MM.1S (cell line): Measurements from ENCODE around the gene KLK2.

Source experiments
- DNase-seq: peaks from one replicate; pipeline ENCODE4 v3.0.0-alpha.2; 2015
- H2AFZ ChIP-seq: fragments of 300-600 bp; sonication (generic); 2 replicates; pipeline ENCODE4 v1.6.0; 2016; ENCODE audit warnings: antibody characterized with exemption, low read length
- H3F3A ChIP-seq: fragments of 300-600 bp; sonication (generic); 2 replicates; pipeline ENCODE4 v1.6.1; 2016; ENCODE audit warnings: mild to moderate bottlenecking, antibody characterized with exemption, low read length, moderate library complexity, mixed read lengths; ENCODE audit not compliant: insufficient read depth
- H3K27ac ChIP-seq: fragments of 300-600 bp; sonication (generic); 2 replicates; pipeline ENCODE4 v1.5.1; 2016; ENCODE audit warnings: mild to moderate bottlenecking, low read length
- H3K27me3 ChIP-seq: fragments of 300-600 bp; sonication (generic); replicated peaks from 2 replicates; pipeline ENCODE4 v1.6.0; 2016; ENCODE audit warnings: low read length; ENCODE audit not compliant: insufficient read depth
- H3K36me3 ChIP-seq: fragments of 300-600 bp; sonication (generic); replicated peaks from 2 replicates; pipeline ENCODE4 v1.6.1; 2016; ENCODE audit warnings: mild to moderate bottlenecking, low read length, mixed read lengths; ENCODE audit not compliant: insufficient read depth
- H3K4me1 ChIP-seq: fragments of 300-600 bp; sonication (generic); 2 replicates; pipeline ENCODE4 v1.6.1; 2016; ENCODE audit warnings: low read length, mixed read lengths
- H3K4me2 ChIP-seq: fragments of 300-600 bp; sonication (generic); 2 replicates; pipeline ENCODE4 v1.6.0; 2016; ENCODE audit warnings: low read depth, low read length
- H3K4me3 ChIP-seq: fragments of 300-600 bp; sonication (generic); 2 replicates; pipeline ENCODE4 v1.5.1; 2016; ENCODE audit warnings: low read length, mixed read lengths
- H3K79me2 ChIP-seq: fragments of 300-600 bp; sonication (generic); 2 replicates; pipeline ENCODE4 v1.6.1; 2016; ENCODE audit warnings: mixed run types, low read length, mixed read lengths
- H3K9ac ChIP-seq: fragments of 300-600 bp; sonication (generic); 2 replicates; pipeline ENCODE4 v1.6.1; 2016; ENCODE audit warnings: low read length, mixed read lengths
- H3K9me2 ChIP-seq: fragments of 300-600 bp; sonication (generic); replicated peaks from 2 replicates; pipeline ENCODE4 v1.6.1; 2016; ENCODE audit warnings: mild to moderate bottlenecking, low read length, mixed read lengths; ENCODE audit not compliant: insufficient read depth
- H3K9me3 ChIP-seq: fragments of 300-600 bp; sonication (generic); replicated peaks from 2 replicates; pipeline ENCODE4 v1.6.1; 2016; ENCODE audit warnings: mild to moderate bottlenecking, low read length, mixed read lengths; ENCODE audit not compliant: insufficient read depth
- H4K20me1 ChIP-seq: fragments of 300-600 bp; sonication (generic); 2 replicates; pipeline ENCODE4 v1.6.1; 2016; ENCODE audit warnings: mild to moderate bottlenecking, low read length, moderate library complexity, mixed read lengths; ENCODE audit not compliant: insufficient read depth
- CTCF ChIP-seq: fragments of 300-600 bp; sonication (generic); IDR thresholded peaks from 2 replicates; pipeline ENCODE4 v1.5.1; 2016; ENCODE audit warnings: antibody characterized with exemption, low read length, mixed read lengths
- EZH2 ChIP-seq: fragments of 300-600 bp; sonication (generic); optimal IDR thresholded peaks from 2 replicates; pipeline ENCODE3; 2017; ENCODE audit warnings: low read depth, mild to moderate bottlenecking, antibody characterized with exemption, low read length, mixed read lengths
- EZH2phosphoT487 ChIP-seq: fragments of 300-600 bp; sonication (generic); IDR thresholded peaks from 2 replicates; pipeline ENCODE4 v1.6.1; 2018; ENCODE audit warnings: antibody characterized with exemption, low read length

The KLK2 gene

DNA sequence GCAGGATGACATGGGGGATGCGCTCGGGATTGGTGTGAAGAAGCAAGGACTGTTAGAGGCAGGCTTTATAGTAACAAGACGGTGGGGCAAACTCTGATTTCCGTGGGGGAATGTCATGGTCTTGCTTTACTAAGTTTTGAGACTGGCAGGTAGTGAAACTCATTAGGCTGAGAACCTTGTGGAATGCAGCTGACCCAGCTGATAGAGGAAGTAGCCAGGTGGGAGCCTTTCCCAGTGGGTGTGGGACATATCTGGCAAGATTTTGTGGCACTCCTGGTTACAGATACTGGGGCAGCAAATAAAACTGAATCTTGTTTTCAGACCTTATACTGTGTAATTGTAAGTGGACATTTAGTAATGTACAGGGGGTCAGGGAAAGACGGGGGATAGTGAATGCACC, 7.0 kb downstream of the KLK2 start:
- Histone ChIP-seq H3K9me2 (no peaks in the 10 kb centered on the region), H2AFZ (no peak overlapping the region), H3F3A (no peaks in the 10 kb centered on the region), H3K36me3 (no peaks in the 10 kb centered on the region), H3K79me2 (no peaks in the 10 kb centered on the region), H3K9ac (no peak overlapping the region), H3K27me3 (peaks cover 50% of the 10 kb centered on the region), H4K20me1 (no peaks in the 10 kb centered on the region), H3K27ac (no peak overlapping the region), H3K4me1 (peaks cover 6% of the 10 kb centered on the region; the same call in 1 of the 2 replicates), H3K9me3 (no peaks in the 10 kb centered on the region), H3K4me2 (no peak overlapping the region), H3K4me3 (no peak overlapping the region)
- TF ChIP-seq CTCF (no peak), EZH2 (no peak), EZH2phosphoT487 (no peak)
- no peak for DNase-seq

GRCh38 chr19:50882188-50882587, 8.9 kb downstream of the KLK2 start:
- no peak overlapping the region for H3K4me2 ChIP-seq
- H3K27me3 ChIP-seq, result peaks cover 61% of the 10 kb centered on the region
- no peak overlapping the region for H3K9ac ChIP-seq
- H3K4me3 ChIP-seq, result no peak overlapping the region
- no peaks in the 10 kb centered on the region for H3K9me3 ChIP-seq
- no peaks in the 10 kb centered on the region for H3K36me3 ChIP-seq
- H4K20me1 ChIP-seq, result no peaks in the 10 kb centered on the region
- no peaks in the 10 kb centered on the region for H3F3A ChIP-seq
- no peaks in the 10 kb centered on the region for H3K9me2 ChIP-seq
- no peaks in the 10 kb centered on the region for H3K4me1 ChIP-seq
- DNase-seq, result no peak
- H2AFZ ChIP-seq, result no peak overlapping the region
- no peak overlapping the region for H3K27ac ChIP-seq
- no peaks in the 10 kb centered on the region for H3K79me2 ChIP-seq
- no peak for TF ChIP-seq EZH2
- no peak for TF ChIP-seq EZH2phosphoT487
- no peak for TF ChIP-seq CTCF

- no peaks in the 10 kb centered on the region for H3K79me2 ChIP-seq
- H3K9me2 ChIP-seq, result no peaks in the 10 kb centered on the region
- no peak overlapping the region for H3K9ac ChIP-seq
- H3K27me3 ChIP-seq, result peaks cover 32% of the 10 kb centered on the region
- no peaks in the 10 kb centered on the region for H3K36me3 ChIP-seq
- no peaks in the 10 kb centered on the region for H4K20me1 ChIP-seq
- H3K27ac ChIP-seq, result no peak overlapping the region
- H3K4me2 ChIP-seq, result no peak overlapping the region
- H3K4me3 ChIP-seq, result no peak overlapping the region
- no peak for DNase-seq
- H3K4me1 ChIP-seq, result no peaks in the 10 kb centered on the region
- no peaks in the 10 kb centered on the region for H3K9me3 ChIP-seq
- no peaks in the 10 kb centered on the region for H3F3A ChIP-seq
- TF ChIP-seq EZH2 (no peak), EZH2phosphoT487 (no peak), CTCF (no peak)
- no peak overlapping the region for H2AFZ ChIP-seq
Measured at GRCh38 chr19:50889638-50890037, 16.4 kb downstream of the KLK2 start.
